Neural cell (in vitro differentiated cells): Measurements from ENCODE around the gene PLCB1. TPM values are rescaled to one million over a fixed set of nuclear protein-coding genes. Genes with fewer than 3 reads are reported as not detected.

ENCODE experiments used
- H2AFZ ChIP-seq: fragments of 200-600, 300-800 bp; sonication (generic), shearing (Covaris generic); 2 replicates; pipeline ENCODE4 v1.6.0; 2014; ENCODE audit warnings: low read depth, mild to moderate bottlenecking, antibody characterized with exemption, low read length, moderate library complexity
- H3F3A ChIP-seq: fragments of 200-600 bp; shearing (Covaris generic); 2 replicates; pipeline ENCODE4 v1.6.1; 2016; ENCODE audit warnings: mild to moderate bottlenecking, moderate library complexity, mixed read lengths, antibody characterized with exemption, low read length; ENCODE audit not compliant: insufficient read depth, poor library complexity, severe bottlenecking
- H3K27ac ChIP-seq: fragments of 200-600, 300-800 bp; sonication (generic), shearing (Covaris generic); 2 replicates; pipeline ENCODE4 v1.5.1; 2014; ENCODE audit warnings: mild to moderate bottlenecking, low read length, moderate library complexity
- H3K27me3 ChIP-seq: fragments of 300-800, 200-600 bp; sonication (generic), shearing (Covaris generic); 2 replicates; pipeline ENCODE4 v1.6.0; 2014; ENCODE audit warnings: mild to moderate bottlenecking, low read depth, low read length, moderate library complexity; ENCODE audit not compliant: insufficient read depth
- H3K36me3 ChIP-seq: fragments of 300-800, 200-600 bp; sonication (generic), shearing (Covaris generic); 2 replicates; pipeline ENCODE4 v1.5.1; 2014; ENCODE audit warnings: mild to moderate bottlenecking, antibody characterized with exemption, low read length, moderate library complexity; ENCODE audit not compliant: insufficient read depth
- H3K4me2 ChIP-seq: fragments of 300-800, 200-600 bp; sonication (generic), shearing (Covaris generic); 2 replicates; pipeline ENCODE4 v1.6.0; 2014; ENCODE audit warnings: mild to moderate bottlenecking, low read length
- H3K4me3 ChIP-seq: fragments of 300-800, 200-600 bp; sonication (generic), shearing (Covaris generic); 2 replicates; pipeline ENCODE4 v1.5.1; 2014; ENCODE audit warnings: mild to moderate bottlenecking, low read length, moderate library complexity
- H3K79me2 ChIP-seq: fragments of 200-600 bp; shearing (Covaris generic); replicated peaks from 2 replicates; pipeline ENCODE4 v1.6.0; 2014; ENCODE audit warnings: mild to moderate bottlenecking, low read length, moderate library complexity; ENCODE audit not compliant: insufficient read depth
- H3K9ac ChIP-seq: fragments of 300-800, 200-600 bp; sonication (generic), shearing (Covaris generic); 2 replicates; pipeline ENCODE4 v1.6.1; 2016; ENCODE audit warnings: mild to moderate bottlenecking, low read length, mixed read lengths
- H3K9me2 ChIP-seq: fragments of 200-600 bp; shearing (Covaris generic); 2 replicates; pipeline ENCODE4 v1.6.1; 2016; ENCODE audit warnings: mild to moderate bottlenecking, low read length, mixed read lengths; ENCODE audit not compliant: insufficient read depth
- H3K9me3 ChIP-seq: fragments of 200-600, 300-800 bp; sonication (generic), shearing (Covaris generic); 2 replicates; pipeline ENCODE4 v1.6.1; 2016; ENCODE audit warnings: mild to moderate bottlenecking, mixed run types, low read length, moderate library complexity, mixed read lengths
- H4K20me1 ChIP-seq: fragments of 200-600 bp; shearing (Covaris generic); 2 replicates; pipeline ENCODE4 v1.6.1; 2016; ENCODE audit warnings: mild to moderate bottlenecking, mixed run types; ENCODE audit not compliant: insufficient read depth
- EP300 ChIP-seq: fragments of 450-650 bp; conservative IDR thresholded peaks from 2 replicates; pipeline ENCODE4 v1.6.1; 2014; ENCODE audit warnings: antibody characterized with exemption, mild to moderate bottlenecking, moderate library complexity; ENCODE audit not compliant: poor library complexity, severe bottlenecking
- EZH2 ChIP-seq: fragments of 200-600, 300-800 bp; shearing (Covaris generic), sonication (generic); IDR thresholded peaks from 2 replicates; pipeline ENCODE4 v1.6.1; 2014; ENCODE audit warnings: antibody characterized with exemption, low read length, borderline replicate concordance, mild to moderate bottlenecking; ENCODE audit not compliant: insufficient read depth, poor library complexity, severe bottlenecking
- MXI1 ChIP-seq: fragments of 450-650 bp; conservative IDR thresholded peaks from 2 replicates; pipeline ENCODE4 v1.6.1; 2014; ENCODE audit warnings: antibody characterized with exemption, mild to moderate bottlenecking; ENCODE audit not compliant: poor library complexity, severe bottlenecking
- POLR2AphosphoS5 ChIP-seq: IDR thresholded peaks from 2 replicates; pipeline ENCODE4 v1.6.1; 2012
- RAD21 ChIP-seq: fragments of 450-650 bp; conservative IDR thresholded peaks from 2 replicates; pipeline ENCODE4 v1.6.1; 2014; ENCODE audit warnings: antibody characterized with exemption, mild to moderate bottlenecking, moderate library complexity
- SMC3 ChIP-seq: fragments of 450-650 bp; conservative IDR thresholded peaks from 2 replicates; pipeline ENCODE4 v1.6.1; 2014; ENCODE audit warnings: antibody characterized with exemption, mild to moderate bottlenecking, moderate library complexity; ENCODE audit not compliant: poor library complexity
- TAF1 ChIP-seq: IDR thresholded peaks from 2 replicates; pipeline ENCODE4 v1.6.1; 2012; ENCODE audit warnings: low read depth
- polyA plus RNA-seq: library from polyadenylated mRNA; depleted of rRNA; stranded (reverse); fragments of >200 nt; gene quantifications from 2 replicates; pipeline ENCODE4 v1.2.3, GENCODE V29; 2014
- TF ChIP-seq, protein P1 (sequence below): IDR thresholded peaks from 2 replicates; pipeline ENCODE4 v1.6.1; 2012; ENCODE audit warnings: borderline replicate concordance
- TF ChIP-seq, protein P2 (sequence below): fragments of 450-650 bp; IDR thresholded peaks from 2 replicates; pipeline ENCODE4 v1.5.1; 2014; ENCODE audit warnings: antibody characterized with exemption, mild to moderate bottlenecking, moderate library complexity; ENCODE audit not compliant: poor library complexity, severe bottlenecking

PLCB1 gene
- polyA plus RNA-seq, 1 donor from 2014 or later: 11.4 TPM

DNA sequence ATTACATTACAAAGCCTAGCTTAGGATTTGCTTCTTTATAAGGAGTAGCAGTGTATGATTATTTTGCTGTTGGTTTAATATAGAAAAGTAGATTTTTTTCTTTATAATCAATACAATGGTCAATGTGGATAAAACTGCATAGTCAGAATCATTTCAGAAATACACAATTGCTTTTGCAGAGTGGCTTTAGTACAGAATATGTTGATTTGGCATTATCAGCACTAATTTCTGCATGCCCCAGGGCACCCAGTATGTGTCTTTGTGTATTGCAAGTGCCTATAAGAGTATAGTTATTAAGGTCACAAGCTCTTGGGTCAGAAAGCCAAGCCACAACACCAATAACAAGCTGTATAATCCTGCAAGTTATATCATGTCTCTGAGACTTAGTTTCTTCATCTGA lies 258.4 kb downstream of the PLCB1 start:
- Histone ChIP-seq H3K9ac (no peak overlapping the region), H4K20me1 (no peaks in the 10 kb centered on the region), H3F3A (no peaks in the 10 kb centered on the region), H3K79me2 (no peaks in the 10 kb centered on the region), H3K36me3 (no peaks in the 10 kb centered on the region), H3K27me3 (no peaks in the 10 kb centered on the region), H3K27ac (no peak overlapping the region), H3K4me3 (no peak overlapping the region), H2AFZ (no peak overlapping the region), H3K9me2 (no peaks in the 10 kb centered on the region), H3K4me2 (no peak overlapping the region), H3K9me3 (no peaks in the 10 kb centered on the region)
- TF ChIP-seq POLR2AphosphoS5 (no peak), EZH2 (no peak), EP300 (no peak), SMC3 (no peak), MXI1 (no peak), TAF1 (no peak), RAD21 (no peak)
- TF ChIP-seq, protein P1, sequence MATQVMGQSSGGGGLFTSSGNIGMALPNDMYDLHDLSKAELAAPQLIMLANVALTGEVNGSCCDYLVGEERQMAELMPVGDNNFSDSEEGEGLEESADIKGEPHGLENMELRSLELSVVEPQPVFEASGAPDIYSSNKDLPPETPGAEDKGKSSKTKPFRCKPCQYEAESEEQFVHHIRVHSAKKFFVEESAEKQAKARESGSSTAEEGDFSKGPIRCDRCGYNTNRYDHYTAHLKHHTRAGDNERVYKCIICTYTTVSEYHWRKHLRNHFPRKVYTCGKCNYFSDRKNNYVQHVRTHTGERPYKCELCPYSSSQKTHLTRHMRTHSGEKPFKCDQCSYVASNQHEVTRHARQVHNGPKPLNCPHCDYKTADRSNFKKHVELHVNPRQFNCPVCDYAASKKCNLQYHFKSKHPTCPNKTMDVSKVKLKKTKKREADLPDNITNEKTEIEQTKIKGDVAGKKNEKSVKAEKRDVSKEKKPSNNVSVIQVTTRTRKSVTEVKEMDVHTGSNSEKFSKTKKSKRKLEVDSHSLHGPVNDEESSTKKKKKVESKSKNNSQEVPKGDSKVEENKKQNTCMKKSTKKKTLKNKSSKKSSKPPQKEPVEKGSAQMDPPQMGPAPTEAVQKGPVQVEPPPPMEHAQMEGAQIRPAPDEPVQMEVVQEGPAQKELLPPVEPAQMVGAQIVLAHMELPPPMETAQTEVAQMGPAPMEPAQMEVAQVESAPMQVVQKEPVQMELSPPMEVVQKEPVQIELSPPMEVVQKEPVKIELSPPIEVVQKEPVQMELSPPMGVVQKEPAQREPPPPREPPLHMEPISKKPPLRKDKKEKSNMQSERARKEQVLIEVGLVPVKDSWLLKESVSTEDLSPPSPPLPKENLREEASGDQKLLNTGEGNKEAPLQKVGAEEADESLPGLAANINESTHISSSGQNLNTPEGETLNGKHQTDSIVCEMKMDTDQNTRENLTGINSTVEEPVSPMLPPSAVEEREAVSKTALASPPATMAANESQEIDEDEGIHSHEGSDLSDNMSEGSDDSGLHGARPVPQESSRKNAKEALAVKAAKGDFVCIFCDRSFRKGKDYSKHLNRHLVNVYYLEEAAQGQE: no peak
- TF ChIP-seq, protein P2, sequence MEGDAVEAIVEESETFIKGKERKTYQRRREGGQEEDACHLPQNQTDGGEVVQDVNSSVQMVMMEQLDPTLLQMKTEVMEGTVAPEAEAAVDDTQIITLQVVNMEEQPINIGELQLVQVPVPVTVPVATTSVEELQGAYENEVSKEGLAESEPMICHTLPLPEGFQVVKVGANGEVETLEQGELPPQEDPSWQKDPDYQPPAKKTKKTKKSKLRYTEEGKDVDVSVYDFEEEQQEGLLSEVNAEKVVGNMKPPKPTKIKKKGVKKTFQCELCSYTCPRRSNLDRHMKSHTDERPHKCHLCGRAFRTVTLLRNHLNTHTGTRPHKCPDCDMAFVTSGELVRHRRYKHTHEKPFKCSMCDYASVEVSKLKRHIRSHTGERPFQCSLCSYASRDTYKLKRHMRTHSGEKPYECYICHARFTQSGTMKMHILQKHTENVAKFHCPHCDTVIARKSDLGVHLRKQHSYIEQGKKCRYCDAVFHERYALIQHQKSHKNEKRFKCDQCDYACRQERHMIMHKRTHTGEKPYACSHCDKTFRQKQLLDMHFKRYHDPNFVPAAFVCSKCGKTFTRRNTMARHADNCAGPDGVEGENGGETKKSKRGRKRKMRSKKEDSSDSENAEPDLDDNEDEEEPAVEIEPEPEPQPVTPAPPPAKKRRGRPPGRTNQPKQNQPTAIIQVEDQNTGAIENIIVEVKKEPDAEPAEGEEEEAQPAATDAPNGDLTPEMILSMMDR: no peak

DNA sequence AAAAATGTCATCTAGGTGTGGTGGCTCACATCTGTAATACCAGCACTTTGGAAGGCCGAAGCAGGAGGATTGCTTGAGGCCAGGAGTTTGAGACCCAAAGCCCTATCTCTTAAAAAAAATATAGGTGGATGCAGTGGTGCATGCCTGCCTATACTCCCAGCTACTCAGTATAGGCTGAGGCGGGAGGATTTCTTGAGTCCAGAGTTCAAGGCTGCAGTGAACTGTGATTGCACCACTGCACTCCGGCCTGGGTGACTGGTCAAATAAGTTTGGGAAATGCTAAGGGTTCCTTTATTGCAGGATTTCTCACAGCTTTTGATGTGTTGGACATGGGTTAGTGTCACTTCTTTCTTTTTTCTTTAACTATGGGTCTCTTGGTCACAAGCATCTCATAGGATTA lies 261.3 kb downstream of the PLCB1 start:
- Histone ChIP-seq H3K9me2 (no peaks in the 10 kb centered on the region), H3K36me3 (no peaks in the 10 kb centered on the region)
- TF ChIP-seq EZH2: no peak
- no peak for TF ChIP-seq MXI1
- no peak for TF ChIP-seq SMC3
- no peak for TF ChIP-seq EP300
- no peak for TF ChIP-seq POLR2AphosphoS5

More for the DNA sequence above, 261.3 kb downstream of the PLCB1 start:
- Histone ChIP-seq H3K4me3 (no peak overlapping the region), H3K9me3 (no peaks in the 10 kb centered on the region), H3K4me2 (no peak overlapping the region), H3K27ac (no peak overlapping the region), H3K79me2 (no peaks in the 10 kb centered on the region), H3K27me3 (no peaks in the 10 kb centered on the region), H3F3A (no peaks in the 10 kb centered on the region), H4K20me1 (no peaks in the 10 kb centered on the region), H3K9ac (no peak overlapping the region), H2AFZ (no peak overlapping the region)
